MCF 10A (cell line): Measurements from ENCODE around the gene PRDM10. TPM values are rescaled to one million over a fixed set of nuclear protein-coding genes. Genes with fewer than 3 reads are reported as not detected.

ENCODE experiments used
- BruUV-seq: library from RNA; stranded (reverse); fragments of 400-500 nt; replicated peaks from 2 replicates; lab custom pipeline; 2021; lab: Mats Ljungman, UMichigan
- CTCF ChIA-PET: fragments of 300-600 bp; sonication (Branson Sonifier 250); formaldehyde crosslinking; extraction: SDS; loops from one replicate; lab custom pipeline; 2021; ENCODE audit warnings: antibody characterized with exemption, inconsistent platforms; lab: Yijun Ruan, JAX
- POLR2A ChIA-PET: fragments of 300-600, 350-650 bp; sonication (Branson Sonifier 250); formaldehyde crosslinking; extraction: SDS; loops from one replicate; lab custom pipeline; 2020; ENCODE audit warnings: antibody characterized with exemption, inconsistent platforms; lab: Yijun Ruan, JAX
- DNase-seq: peaks from one replicate; pipeline ENCODE4 v3.0.0-alpha.2; 2018; ENCODE audit not compliant: unreplicated experiment
- H3K27ac Mint-ChIP-seq: one replicate; pipeline ENCODE4 v1.8.0; 2022; ENCODE audit warnings: mild to moderate bottlenecking, low read depth, mixed read lengths; ENCODE audit not compliant: unreplicated experiment
- H3K27me3 Mint-ChIP-seq: one replicate; pipeline ENCODE4 v1.8.0; 2022; ENCODE audit warnings: mixed read lengths; ENCODE audit not compliant: insufficient read depth, unreplicated experiment
- H3K36me3 Mint-ChIP-seq: one replicate; pipeline ENCODE4 v1.8.0; 2022; ENCODE audit warnings: mild to moderate bottlenecking, moderate library complexity, mixed read lengths; ENCODE audit not compliant: insufficient read depth, unreplicated experiment
- H3K4me1 Mint-ChIP-seq: one replicate; pipeline ENCODE4 v1.8.0; 2022; ENCODE audit warnings: mixed read lengths; ENCODE audit not compliant: insufficient read depth, unreplicated experiment
- H3K4me3 Mint-ChIP-seq: one replicate; pipeline ENCODE4 v1.8.0; 2022; ENCODE audit warnings: mild to moderate bottlenecking, moderate library complexity, mixed read lengths; ENCODE audit not compliant: unreplicated experiment
- H3K9me3 Mint-ChIP-seq: one replicate; pipeline ENCODE4 v1.8.0; 2022; ENCODE audit warnings: mixed read lengths; ENCODE audit not compliant: unreplicated experiment
- CTCF ChIP-seq: fragments of 200-600 bp; IDR thresholded peaks from one replicate; pipeline ENCODE4 v1.8.0; 2022; ENCODE audit warnings: antibody characterized with exemption, mild to moderate bottlenecking; ENCODE audit not compliant: unreplicated experiment
- intact Hi-C: fragments of 100-400 bp; cut with micrococcal nuclease; formaldehyde crosslinking; loops from 2 replicates; pipeline ENCODE4 v1.14.1; 2022
- total RNA-seq: library from RNA; stranded (reverse); gene quantifications from 2 replicates; pipeline ENCODE4 v1.2.3, GENCODE V29; 2022

PRDM10 gene
- total RNA-seq, 1 experiment from 2014 or later: 5.1 TPM

- TF ChIP-seq CTCF: no peak
- peaks cover 11% of the 10 kb centered on the region for H3K4me1 Mint-ChIP-seq
- no peak for DNase-seq
- no peaks in the 10 kb centered on the region for H3K27me3 Mint-ChIP-seq
- no peaks in the 10 kb centered on the region for H3K36me3 Mint-ChIP-seq
- H3K4me3 Mint-ChIP-seq: no peak overlapping the region
- POLR2A ChIA-PET: interaction anchor here (2.3 kb wide), 1 partner anchor 28 kb away, joined by 10 read pairs; no protein-coding TSS in a partner anchor
- intact Hi-C loops: no loop called here
- H3K27ac Mint-ChIP-seq: peak overlapping the region; percentile 51
- BruUV-seq: no TSS peak
- CTCF ChIA-PET: interaction anchor here (0.6 kb wide), 1 partner anchor 847 kb away, joined by 3 read pairs; no protein-coding TSS in a partner anchor
- no peaks in the 10 kb centered on the region for H3K9me3 Mint-ChIP-seq
Observed at GRCh38 chr11:130031945-130032344, 29.3 kb upstream of the PRDM10 start.

- H3K27ac Mint-ChIP-seq: no peak overlapping the region
- H3K36me3 Mint-ChIP-seq: no peaks in the 10 kb centered on the region
- H3K4me3 Mint-ChIP-seq: no peak overlapping the region
- no peak for TF ChIP-seq CTCF
- DNase-seq: no peak
- no peaks in the 10 kb centered on the region for H3K27me3 Mint-ChIP-seq
- intact Hi-C loops: no loop called here
- ChIA-PET POLR2A (interaction anchor here (2.3 kb wide), 1 partner anchor 27 kb away, joined by 10 read pairs; no protein-coding TSS in a partner anchor), CTCF (no interaction called here)
- BruUV-seq: no TSS peak
- peaks cover 11% of the 10 kb centered on the region for H3K4me1 Mint-ChIP-seq
- H3K9me3 Mint-ChIP-seq: no peaks in the 10 kb centered on the region
Observed at GRCh38 chr11:130031056-130031455, 28.4 kb upstream of the PRDM10 start.

GRCh38 chr11:130029137-130029536 lies 26.5 kb upstream of the PRDM10 start:
- peaks cover 11% of the 10 kb centered on the region for H3K4me1 Mint-ChIP-seq
- DNase-seq: peak; percentile 31
- BruUV-seq: no TSS peak
- no peak overlapping the region for H3K4me3 Mint-ChIP-seq
- H3K27me3 Mint-ChIP-seq: no peaks in the 10 kb centered on the region
- intact Hi-C loops: no loop called here
- ChIA-PET POLR2A (interaction anchor here (0.9 to 1.0 kb wide), 3 partner anchors 26 to 42 kb away, joined by 3 to 5 read pairs (median 3); no protein-coding TSS in a partner anchor), CTCF (interaction anchor here (0.7 kb wide), 1 partner anchor 25 kb away, joined by 3 read pairs; no protein-coding TSS in a partner anchor)
- no peak overlapping the region for H3K27ac Mint-ChIP-seq
- TF ChIP-seq CTCF: no peak
- no peaks in the 10 kb centered on the region for H3K36me3 Mint-ChIP-seq
- no peaks in the 10 kb centered on the region for H3K9me3 Mint-ChIP-seq

- intact Hi-C loops: no loop called here
- CTCF ChIA-PET: interaction anchor here (0.6 to 1.3 kb wide), 4 partner anchors 11 to 99 kb away, joined by 3 to 5 read pairs (median 4); no protein-coding TSS in a partner anchor
- H3K9me3 Mint-ChIP-seq: no peaks in the 10 kb centered on the region
- H3K36me3 Mint-ChIP-seq: no peaks in the 10 kb centered on the region
- POLR2A ChIA-PET: interaction anchor here (1.1 kb wide), 2 partner anchors 11 to 22 kb away, joined by 5 read pairs; no protein-coding TSS in a partner anchor
- no TSS peak for BruUV-seq
- H3K27ac Mint-ChIP-seq: no peak overlapping the region
- H3K4me3 Mint-ChIP-seq: no peak overlapping the region
- no peak for TF ChIP-seq CTCF
- no peaks in the 10 kb centered on the region for H3K27me3 Mint-ChIP-seq
- peaks cover 19% of the 10 kb centered on the region for H3K4me1 Mint-ChIP-seq
- no peak for DNase-seq
Observed at GRCh38 chr11:130025371-130025770, 22.7 kb upstream of the PRDM10 start.
